Left lung (tissue), 10 donors: ENCODE measurements around the gene NINL. TPM values are rescaled to one million over a fixed set of nuclear protein-coding genes. Genes with fewer than 3 reads are reported as not detected.

Experiments used
- ATAC-seq: fragments of 200-7000 bp; cut with Tn5 transposase; one replicate; pipeline ENCODE4 v1.9.1; 2020; ENCODE audit warnings: moderate library complexity
- DNase-seq, 4 donors: peaks; one replicate each; pipeline ENCODE4 v3.0.0-alpha.2; 2013 to 2020
- H3K27ac ChIP-seq, 2 donors: fragments of 200-600 bp; sonication (generic) in 1 of 2; one replicate each; pipeline versions ENCODE4 v1.5.0 to v1.8.0; 2020 to 2021
- H3K27me3 ChIP-seq, 2 donors: fragments of 200-600 bp; sonication (generic) in 1 of 2; one replicate each; pipeline versions ENCODE4 v1.5.0 to v1.8.0; 2020 to 2021
- H3K36me3 ChIP-seq, 2 donors: fragments of 200-600 bp; sonication (generic) in 1 of 2; one replicate each; pipeline versions ENCODE4 v1.5.0 to v1.8.0; 2020 to 2021
- H3K4me1 ChIP-seq, 2 donors: fragments of 200-600 bp; one replicate each; pipeline ENCODE4 v1.8.0; 2021
- H3K4me3 ChIP-seq, 2 donors: fragments of 200-600 bp; sonication (generic) in 1 of 2; one replicate each; pipeline versions ENCODE4 v1.5.0 to v1.8.0; 2020 to 2021; ENCODE audit warnings: mild to moderate bottlenecking in 1 of 2
- H3K9me3 ChIP-seq, 2 donors: fragments of 200-600 bp; sonication (generic) in 1 of 2; one replicate each; pipeline versions ENCODE4 v1.5.0 to v1.8.0; 2020 to 2021
- intact Hi-C, 2 donors: fragments of 100-400 bp; cut with DNase I; formaldehyde crosslinking; loops; one replicate each; pipeline versions ENCODE4 v1.11.2 to v1.14.2; 2022
- polyA plus RNA-seq, 6 donors: library from polyadenylated mRNA; unstranded; fragments of 120-200 nt; gene quantifications; one replicate each; pipeline ENCODE4 v1.2.1, GENCODE V29; 2013; ENCODE audit not compliant: insufficient read length in 6 of 6
- total RNA-seq, 2 donors: library from RNA; stranded (reverse); fragmentation: NEBNext Ultra II Directional; extraction: Animal tissue kit (Norgen Biotek cat#: 25700); gene quantifications; one replicate each; pipeline ENCODE4 v1.2.1, GENCODE V29; 2021
- TF ChIP-seq, protein P1 (sequence below), 2 donors: fragments of 200-600 bp; sonication (generic) in 1 of 2; IDR thresholded peaks; one replicate each; pipeline versions ENCODE4 v1.5.0 to v1.8.0; 2021; ENCODE audit warnings: antibody characterized with exemption in 2 of 2
- donor health status: DM: no; HTN: yes; CAD: no.
- donor health status: DM: no; HTN: no; CAD: no.

Gene NINL
- total and polyA plus RNA-seq, 8 donors, result 9.6 to 78.8 (median 67.8) TPM

- H3K27ac ChIP-seq, result no peak overlapping the region
- TF ChIP-seq, protein P1, sequence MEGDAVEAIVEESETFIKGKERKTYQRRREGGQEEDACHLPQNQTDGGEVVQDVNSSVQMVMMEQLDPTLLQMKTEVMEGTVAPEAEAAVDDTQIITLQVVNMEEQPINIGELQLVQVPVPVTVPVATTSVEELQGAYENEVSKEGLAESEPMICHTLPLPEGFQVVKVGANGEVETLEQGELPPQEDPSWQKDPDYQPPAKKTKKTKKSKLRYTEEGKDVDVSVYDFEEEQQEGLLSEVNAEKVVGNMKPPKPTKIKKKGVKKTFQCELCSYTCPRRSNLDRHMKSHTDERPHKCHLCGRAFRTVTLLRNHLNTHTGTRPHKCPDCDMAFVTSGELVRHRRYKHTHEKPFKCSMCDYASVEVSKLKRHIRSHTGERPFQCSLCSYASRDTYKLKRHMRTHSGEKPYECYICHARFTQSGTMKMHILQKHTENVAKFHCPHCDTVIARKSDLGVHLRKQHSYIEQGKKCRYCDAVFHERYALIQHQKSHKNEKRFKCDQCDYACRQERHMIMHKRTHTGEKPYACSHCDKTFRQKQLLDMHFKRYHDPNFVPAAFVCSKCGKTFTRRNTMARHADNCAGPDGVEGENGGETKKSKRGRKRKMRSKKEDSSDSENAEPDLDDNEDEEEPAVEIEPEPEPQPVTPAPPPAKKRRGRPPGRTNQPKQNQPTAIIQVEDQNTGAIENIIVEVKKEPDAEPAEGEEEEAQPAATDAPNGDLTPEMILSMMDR (IDR thresholded peaks at IDR 0.05), result no peak
- H3K27me3 ChIP-seq, result no peaks in the 10 kb centered on the region
- no peak overlapping the region for H3K4me3 ChIP-seq
- H3K4me1 ChIP-seq, result no peaks in the 10 kb centered on the region
- H3K36me3 ChIP-seq, result peaks cover 0 to 29% of the 10 kb centered on the region in 2 donors
- DNase-seq, result peak in 1 of 4 donors; percentile 28
- intact Hi-C loops, result no loop called here
- H3K9me3 ChIP-seq, result no peaks in the 10 kb centered on the region
- no peak for ATAC-seq
Observed at GRCh38 chr20:25480797-25481196, 104.5 kb downstream of the NINL start.

GRCh38 chr20:25480156-25480555, 105.2 kb downstream of the NINL start:
- ATAC-seq, result no peak
- TF ChIP-seq, protein P1 (IDR thresholded peaks at IDR 0.05), result no peak

GRCh38 chr20:25479638-25480037, 105.7 kb downstream of the NINL start:
- ATAC-seq, result no peak
- intact Hi-C loops, result no loop called here
- H3K36me3 ChIP-seq, result peaks cover 0 to 29% of the 10 kb centered on the region in 2 donors

More at GRCh38 chr20:25480156-25480555, 105.2 kb downstream of the NINL start:
- peak in 1 of 4 donors; percentile 1 for DNase-seq
- Histone ChIP-seq H3K27ac (no peak overlapping the region), H3K27me3 (no peaks in the 10 kb centered on the region), H3K9me3 (no peaks in the 10 kb centered on the region), H3K4me3 (no peak overlapping the region), H3K36me3 (peaks cover 0 to 29% of the 10 kb centered on the region in 2 donors), H3K4me1 (no peaks in the 10 kb centered on the region)
- intact Hi-C loops, result no loop called here

GRCh38 chr20:25478889-25479568, 106.3 kb downstream of the NINL start:
- Histone ChIP-seq H3K27me3 (no peaks in the 10 kb centered on the region), H3K9me3 (no peaks in the 10 kb centered on the region), H3K4me1 (no peaks in the 10 kb centered on the region), H3K4me3 (no peak overlapping the region), H3K36me3 (peaks cover 0 to 24% of the 10 kb centered on the region in 2 donors), H3K27ac (no peak overlapping the region)
- TF ChIP-seq, protein P1 (IDR thresholded peaks at IDR 0.05), result no peak
- ATAC-seq (no peak), DNase-seq (peak in 1 of 4 donors; percentile 65)
- intact Hi-C loops, result no loop called here

More at GRCh38 chr20:25479638-25480037, 105.7 kb downstream of the NINL start:
- Histone ChIP-seq H3K27ac (no peak overlapping the region), H3K4me1 (no peaks in the 10 kb centered on the region), H3K27me3 (no peaks in the 10 kb centered on the region), H3K4me3 (no peak overlapping the region), H3K9me3 (no peaks in the 10 kb centered on the region)
- DNase-seq, result peak in 1 of 4 donors; percentile 61
- TF ChIP-seq, protein P1 (IDR thresholded peaks at IDR 0.05), result no peak

DNA sequence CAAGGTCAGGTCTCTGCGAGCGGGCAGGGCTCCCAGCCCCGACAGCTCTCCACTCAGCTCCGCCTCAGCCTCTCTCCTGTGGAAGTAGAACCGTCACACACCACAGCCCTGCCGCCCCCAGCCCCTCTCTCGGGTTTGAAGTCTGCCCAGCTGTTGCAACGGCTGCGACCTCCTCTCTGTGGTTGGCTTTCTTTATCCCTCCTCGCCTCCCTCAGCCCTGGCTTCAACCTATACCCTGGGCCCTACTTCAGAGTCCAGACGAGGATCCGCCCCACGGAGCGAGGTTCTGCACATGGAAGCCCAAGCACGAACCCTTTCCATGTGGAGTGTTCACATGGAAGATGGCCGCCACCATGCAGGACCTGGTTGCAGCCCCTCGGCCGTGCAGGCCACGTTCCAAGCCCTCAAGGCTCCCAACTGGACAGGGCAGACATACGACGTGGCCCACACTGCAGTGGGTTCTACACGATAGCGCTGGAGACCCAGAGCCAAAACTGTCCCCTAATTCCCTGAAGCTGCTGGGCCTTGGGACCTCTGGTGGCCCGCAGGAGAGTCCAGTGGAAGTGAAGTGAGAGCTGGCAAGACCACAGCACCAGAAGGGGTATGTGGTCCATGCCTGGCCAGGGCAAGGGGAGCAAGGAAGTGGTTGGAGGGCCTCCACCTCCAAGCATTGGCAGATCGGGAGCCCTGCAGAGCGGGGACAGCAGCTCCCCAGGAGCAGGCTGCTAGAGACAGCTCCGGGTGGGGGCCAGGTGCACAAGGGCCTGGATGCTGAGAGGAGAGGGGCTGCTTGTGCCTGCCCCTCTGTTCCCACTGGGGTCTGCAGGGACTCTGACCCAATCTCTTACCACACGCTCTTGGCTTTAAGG, 108.1 kb downstream of the NINL start:
- no peaks in the 10 kb centered on the region for H3K27me3 ChIP-seq
- peak in 1 of 4 donors; percentile 70 for DNase-seq
- no peak overlapping the region for H3K27ac ChIP-seq
- no peak for ATAC-seq
- TF ChIP-seq, protein P1 (IDR thresholded peaks at IDR 0.05), result no peak
- H3K4me3 ChIP-seq, result no peak overlapping the region
- H3K36me3 ChIP-seq, result peaks cover 0 to 21% of the 10 kb centered on the region in 2 donors
- H3K4me1 ChIP-seq, result no peaks in the 10 kb centered on the region
- intact Hi-C loops, result no loop called here
- H3K9me3 ChIP-seq, result no peaks in the 10 kb centered on the region
